Amniotic epithelial cell (primary cell): ENCODE data around the gene GLCE.

Source experiments
- DNase-seq: peaks from one replicate; pipeline ENCODE4 v3.0.0-alpha.2; 2010; ENCODE audit warnings: low read depth

The GLCE gene

DNA sequence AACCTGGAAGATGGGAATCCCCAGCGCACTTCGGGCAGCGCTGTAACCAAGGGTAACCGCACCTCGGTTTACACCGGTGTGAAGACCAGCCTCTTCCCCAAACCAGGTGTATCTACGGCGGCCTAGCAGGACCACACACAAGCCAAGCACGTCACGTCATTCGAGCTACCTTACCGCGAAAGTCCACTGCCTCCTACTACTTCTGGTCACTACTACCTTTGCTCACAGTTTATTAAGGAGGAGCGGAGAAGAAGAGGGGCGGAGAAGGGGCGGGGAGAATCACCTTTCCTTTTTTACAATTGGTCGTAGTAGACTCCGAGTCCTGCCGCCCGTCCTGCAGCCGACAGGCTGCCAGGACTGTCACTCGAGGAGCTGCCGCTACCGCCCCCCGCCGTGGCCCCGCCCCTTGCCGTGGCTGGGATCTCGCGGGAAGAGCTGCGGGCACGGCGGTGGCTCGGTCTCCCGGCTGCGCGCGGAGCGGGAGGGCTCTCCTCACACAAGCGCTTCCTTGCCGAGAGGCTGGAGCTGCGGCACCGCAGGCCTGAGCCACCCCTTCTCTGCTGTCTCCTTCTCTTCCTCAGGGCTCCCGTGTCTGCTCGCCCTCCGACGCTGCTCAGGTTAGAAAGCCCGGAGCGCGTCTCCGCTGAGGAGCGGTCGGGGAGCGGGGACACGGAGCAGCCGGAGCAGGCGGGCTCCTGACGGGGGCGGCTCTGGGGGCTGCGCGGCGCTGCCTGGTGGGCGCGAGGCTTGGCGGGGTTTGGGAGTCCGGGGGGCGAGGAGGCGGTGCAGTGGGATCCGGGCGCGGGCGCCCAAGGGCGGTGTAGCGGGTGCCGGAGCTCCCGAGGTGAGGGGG, at the start of gene GLCE:
Gene GLCE, plus strand, starts transcription at position 495 of the 853 bp plus-strand sequence. CDS start 95,172 bp downstream, outside the sequence.
- DNase-seq, result peak; percentile 92

DNA sequence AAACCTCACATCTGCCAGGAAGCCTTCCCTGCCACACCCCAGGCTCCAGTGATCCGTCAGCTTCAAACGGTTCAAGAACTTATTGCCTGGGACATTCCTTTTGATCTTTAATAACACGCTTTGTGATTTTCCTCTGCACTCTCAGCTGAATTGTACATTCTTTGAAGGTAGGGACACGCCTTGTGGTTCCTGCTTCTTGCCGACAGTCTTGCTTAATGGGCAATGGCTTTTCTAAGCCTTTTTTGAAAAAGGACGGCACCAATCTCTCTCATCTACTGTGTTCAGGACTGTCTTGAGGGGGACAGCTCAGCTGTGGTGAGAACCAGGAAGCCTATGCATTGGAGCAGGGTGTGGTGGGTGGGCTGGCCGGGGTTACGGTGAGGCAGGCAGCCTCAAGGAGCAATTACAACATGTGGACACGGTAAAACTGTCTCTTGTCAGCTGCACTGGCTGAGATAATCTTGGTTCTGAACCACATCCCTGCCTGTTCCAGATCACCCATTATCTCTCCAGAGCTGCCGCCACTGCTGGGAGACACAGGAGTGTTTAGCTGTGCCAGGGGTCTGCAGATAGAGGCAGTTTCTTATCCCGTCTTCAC, 46.0 kb upstream of the GLCE start:
- DNase-seq, result peak; percentile 24

DNA sequence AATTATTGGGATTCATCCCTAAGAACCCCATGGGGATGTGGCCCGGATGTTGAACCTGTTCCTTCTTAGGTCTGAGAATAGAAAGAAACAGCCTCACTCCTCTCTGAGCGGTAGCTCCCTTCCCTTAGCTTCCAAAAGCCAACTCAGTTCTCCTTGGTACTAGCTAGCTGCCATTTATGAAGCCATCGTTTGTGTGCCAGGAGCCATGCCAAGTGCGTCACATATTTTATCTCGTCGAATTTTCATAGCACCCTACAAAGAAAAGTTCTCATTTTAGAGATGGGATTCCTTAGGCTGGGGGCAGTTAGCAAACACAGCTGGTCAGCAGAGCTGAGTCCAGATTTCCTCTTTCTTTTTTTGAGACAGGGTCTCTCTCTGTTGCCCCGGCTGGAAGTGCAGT, 45.4 kb upstream of the GLCE start:
- no peak for DNase-seq

DNA sequence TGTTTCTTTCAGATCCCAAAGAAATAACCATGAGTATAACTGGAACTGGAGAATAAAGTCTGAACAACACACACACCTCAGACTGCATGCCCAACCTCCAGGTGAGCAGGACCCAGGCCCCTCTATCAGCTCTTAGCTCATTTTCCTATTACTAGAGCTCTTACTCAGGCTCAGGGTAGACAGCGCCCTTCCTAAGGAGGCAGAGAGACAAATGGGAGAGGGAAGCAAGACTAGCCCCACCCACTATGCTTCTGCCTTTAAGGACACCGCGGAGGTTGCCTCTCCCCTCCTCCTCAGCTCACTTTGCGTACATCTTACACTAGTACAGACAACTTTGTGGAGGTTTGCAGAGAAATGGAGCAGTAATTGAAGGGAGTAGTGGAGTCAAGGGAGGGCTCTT, 44.0 kb upstream of the GLCE start:
- no peak for DNase-seq

DNA sequence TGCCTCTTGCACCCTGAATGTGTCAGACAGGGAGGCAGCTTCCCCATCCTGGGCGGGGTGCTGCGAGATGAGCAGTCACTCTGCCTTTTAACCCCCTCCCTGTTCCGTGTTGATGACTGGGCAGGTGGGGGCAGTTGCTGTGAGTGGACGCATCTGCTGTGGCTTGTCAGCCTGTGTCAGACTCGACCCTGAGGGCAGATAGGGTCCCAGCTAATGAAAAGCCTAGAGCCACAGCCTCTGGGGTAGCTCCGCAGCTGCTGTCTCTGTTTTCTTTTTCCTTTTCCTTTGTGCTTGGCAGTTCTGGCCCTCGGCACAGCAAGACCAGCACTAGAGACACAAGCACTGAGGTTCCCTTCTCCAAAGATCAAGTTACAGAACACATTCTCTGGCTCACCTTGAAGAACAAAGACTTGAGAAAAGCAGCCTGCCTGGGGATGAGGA, 43.0 kb upstream of the GLCE start:
- DNase-seq, result no peak

DNA sequence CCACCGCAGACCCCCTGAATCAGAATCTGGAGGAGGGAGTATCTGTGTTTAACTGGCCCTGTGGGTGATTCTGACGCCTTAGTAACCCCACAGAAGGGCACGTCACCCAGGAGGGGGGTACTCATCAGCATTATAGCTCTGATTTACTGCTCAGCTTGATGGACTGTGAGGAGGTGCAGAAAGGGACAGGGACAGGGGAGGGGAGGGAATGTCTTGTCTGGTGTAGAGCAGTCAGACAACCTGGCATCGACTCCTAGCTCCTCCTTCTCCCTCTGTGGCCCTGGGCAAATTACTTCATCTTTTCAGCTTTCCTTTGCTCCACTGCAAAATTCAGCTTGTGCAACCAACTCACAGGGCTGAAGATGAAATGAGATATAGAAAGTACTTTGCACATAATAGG, 42.3 kb upstream of the GLCE start:
- DNase-seq, result no peak

DNA sequence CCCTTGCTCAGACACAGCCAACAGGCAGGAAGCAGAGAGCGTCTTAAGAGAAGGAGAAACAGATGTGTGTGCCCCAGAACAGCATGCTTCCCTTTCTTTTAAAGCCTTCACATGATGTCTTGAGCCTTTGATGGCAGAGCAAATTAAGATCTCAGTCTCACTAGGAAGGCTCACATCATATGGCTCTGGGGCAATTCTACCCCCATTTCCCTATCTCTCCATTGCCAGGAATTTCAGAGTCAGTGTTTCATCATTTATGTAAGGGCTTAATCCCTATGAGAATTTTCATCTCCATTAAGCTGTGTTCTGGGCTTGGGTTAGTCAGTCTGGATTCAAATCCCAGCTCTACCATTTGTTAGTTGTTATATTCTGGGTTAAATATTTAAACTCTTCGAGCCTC, 41.4 kb upstream of the GLCE start:
- peak; percentile 54 for DNase-seq

DNA sequence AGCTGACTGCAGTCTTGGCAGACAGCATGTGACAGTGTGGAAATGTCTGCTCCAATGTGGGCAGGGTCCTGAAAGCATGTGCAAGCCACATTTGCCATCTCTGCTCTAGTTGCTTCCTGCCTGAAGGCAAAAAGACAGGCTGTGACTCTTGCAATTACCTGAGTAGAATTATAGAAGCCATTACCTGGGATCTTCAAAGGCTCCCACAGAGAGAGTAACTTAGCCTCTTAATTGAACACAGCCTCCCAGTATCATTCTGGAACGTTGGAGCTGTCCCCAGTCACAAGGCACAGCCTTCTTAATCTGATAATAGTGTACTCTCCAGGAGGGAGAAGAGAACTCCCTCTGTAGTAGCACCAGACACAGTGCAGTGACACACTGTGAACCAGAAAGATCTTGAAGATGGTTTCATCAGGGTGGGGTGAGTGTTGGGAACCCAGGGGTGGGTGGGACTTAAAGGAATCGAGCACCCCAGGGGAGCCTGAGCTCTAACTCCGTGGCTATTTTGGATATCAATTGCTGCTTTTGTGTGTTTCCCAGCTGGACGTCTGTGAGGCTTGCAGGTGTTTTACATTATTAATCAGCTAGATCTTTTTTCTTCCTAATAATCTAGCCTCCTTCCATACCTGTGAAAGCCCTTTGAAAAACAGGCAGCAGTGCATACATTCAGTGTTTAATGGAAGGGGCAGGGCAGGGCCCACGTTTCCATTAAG, 40.6 kb upstream of the GLCE start:
- DNase-seq, result no peak

DNA sequence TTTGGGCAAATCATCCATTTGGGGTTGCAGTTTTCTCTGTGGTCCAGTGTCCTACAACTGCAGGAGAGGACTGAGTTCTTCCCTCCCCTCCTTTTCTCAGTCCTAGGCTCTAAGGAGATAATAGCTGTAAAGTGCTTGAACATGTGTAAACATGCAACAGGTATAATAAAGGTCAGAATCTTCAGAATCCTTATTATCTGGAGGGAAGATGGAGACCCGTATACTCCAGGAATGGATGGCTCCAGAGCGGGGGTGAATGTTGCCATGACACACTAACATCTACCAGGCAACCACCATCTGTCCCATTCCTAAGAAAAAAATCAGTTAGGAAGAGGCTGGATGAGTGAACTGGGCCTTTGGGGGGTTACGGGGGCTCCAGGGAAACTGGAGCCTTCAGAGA, 39.7 kb upstream of the GLCE start:
- no peak for DNase-seq

DNA sequence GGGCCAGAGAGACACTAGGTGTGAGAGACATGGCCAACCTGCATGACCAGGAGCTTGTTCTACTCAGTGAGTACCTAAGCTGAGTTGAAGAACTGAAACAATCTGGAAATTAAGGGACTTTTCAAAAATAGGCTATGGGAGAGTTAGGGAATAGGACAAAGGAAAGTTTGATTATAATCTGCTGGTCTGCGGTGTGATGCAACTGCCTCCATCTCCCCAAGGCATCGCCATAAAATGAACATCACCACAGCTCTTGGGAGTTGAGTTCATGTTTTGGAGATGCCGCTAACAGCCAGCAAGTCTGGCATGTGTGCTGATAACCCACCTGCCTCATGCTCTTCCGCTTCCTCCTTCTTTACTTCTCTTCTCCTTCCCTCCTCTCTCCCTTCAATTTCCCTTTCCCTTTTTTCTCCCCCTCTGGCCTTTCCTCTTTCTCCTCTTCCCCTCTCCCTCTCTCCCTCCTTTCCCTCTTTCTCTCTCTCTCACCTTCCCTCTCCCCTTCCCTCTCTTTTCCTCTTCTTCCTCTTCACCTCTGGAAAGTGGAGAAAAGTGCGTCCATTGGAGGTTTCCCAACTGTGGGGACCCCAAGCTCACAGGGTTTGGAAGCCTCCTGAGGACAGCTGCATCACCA, 39.1 kb upstream of the GLCE start:
- no peak for DNase-seq

DNA sequence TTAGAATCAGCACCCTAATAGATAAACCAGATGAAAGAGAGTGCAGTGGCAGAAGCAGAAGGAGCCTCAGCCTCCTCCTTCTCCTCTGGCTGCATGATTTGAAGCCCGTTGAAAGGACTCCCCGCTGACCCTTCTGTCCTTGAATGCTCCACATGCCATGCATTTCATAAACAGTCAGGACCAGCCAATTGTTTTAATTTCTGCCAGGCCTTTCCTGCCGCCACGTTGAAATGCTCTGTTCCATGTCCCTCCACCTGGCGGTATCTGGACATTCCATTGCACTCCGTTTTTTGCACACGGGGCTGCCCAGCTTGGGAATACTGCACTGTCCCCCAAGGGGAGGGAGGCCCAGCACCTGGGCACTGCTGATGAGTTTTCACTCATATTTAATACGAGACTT, 35.2 kb upstream of the GLCE start:
- no peak for DNase-seq

DNA sequence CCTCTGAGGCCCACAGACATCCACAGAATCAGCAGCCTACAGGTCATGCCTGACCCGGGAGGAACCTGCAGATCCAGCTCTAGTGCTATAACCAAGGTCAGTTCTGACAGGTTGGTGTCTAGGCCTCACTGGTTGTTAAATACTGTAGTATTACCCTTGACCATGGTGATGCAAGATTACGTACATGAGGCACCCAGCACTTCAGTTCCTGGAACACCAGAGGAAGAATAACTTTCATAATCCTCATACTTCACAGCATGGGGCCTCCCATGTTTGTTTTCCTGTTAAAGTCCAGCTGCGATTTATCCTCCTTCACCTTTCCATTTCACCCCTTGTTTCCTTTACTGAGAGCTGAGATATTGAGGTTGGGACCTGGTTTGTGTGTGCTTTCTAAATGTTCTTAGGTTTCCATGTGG, 34.4 kb upstream of the GLCE start:
- DNase-seq, result peak; percentile 95

DNA sequence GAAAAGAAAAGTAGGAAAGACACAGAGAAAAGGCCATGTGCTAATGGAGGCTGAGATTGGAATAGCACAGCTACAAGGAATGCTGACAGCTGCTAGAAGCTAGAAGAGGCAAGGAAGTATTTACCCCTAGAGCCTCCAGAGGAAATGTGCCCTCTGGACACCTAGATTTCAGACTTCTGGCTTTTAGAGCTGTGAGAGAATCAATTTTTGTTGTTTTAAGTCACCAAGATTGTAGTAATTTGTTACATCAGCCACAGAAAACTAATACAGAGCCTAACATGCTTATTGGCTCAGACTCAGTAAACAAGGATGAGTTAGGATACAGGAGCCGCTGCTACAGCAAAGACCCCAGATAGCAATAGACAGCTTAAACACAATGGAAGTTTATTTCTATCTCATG, 33.1 kb upstream of the GLCE start:
- DNase-seq, result no peak

DNA sequence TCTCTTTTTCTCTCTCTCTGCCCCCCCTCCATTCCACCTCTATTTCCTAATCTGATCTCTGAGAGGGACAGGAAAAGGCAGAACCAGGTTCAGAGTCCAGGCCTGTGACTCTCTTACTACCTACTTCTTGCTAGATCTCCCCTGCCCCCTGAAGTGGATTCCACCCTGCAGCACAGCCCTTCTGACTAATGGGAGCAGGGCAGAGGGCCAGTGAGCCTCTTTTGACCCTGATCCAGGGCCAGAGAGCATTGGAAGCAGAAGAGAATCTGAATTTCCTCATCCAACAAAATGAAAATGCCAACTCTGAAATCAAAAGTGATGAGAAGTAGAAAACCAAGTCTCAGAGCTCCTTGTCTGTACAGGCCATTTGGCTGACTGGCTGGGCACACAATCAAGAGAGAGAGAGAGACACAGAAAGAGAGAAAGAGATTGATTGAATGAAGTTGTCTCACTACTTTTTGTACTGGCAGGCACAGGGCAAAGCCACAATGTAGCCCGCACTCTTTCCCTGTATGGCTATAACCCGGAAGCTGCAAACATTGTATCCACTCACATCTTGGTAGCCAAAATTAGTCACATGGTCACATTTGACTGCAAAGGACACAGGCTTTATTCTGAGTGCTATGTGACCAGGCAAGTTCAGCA, 31.6 kb upstream of the GLCE start:
- DNase-seq, result peak; percentile 45

DNA sequence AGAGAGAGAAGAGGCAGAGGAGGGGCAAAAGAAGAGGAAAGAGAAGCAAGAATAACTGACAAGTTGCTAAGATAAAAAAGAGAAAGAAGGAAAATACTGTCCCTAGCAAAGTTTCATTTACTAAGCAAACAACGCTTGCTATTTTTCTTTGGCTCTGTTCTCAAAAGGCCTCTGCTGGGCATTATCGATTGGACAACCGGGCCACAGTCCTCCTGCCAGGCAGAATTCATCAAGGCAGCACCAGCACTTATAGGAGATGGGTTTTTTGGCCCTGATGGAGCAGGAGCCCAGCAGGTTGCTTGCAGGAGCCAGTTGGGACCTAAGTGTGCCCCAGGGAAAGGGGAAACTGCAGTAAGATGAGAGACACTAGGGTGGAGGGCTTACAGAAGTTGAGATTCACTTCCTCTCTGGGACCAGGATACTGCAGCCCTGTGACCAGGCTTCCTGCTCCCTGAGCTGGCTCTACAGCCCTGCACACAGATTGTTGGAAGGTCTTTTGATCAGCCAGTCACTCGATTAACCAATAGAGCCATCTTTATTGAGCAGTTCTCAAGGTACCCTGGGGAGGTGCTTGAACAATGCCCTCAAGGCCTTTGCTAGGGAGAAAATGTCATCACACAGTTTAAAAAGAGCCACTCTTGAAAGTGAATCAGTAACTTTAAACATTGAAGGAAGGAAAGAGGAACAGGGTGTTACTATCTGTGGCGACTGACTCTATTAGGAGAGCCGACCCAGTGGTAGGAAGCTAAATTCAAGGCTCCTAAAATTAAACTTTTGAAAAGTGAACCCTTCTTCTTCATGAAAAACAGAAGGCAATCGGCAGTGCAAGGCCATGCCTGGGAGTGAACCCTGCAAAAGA, 28.8 kb upstream of the GLCE start:
- DNase-seq, result no peak

DNA sequence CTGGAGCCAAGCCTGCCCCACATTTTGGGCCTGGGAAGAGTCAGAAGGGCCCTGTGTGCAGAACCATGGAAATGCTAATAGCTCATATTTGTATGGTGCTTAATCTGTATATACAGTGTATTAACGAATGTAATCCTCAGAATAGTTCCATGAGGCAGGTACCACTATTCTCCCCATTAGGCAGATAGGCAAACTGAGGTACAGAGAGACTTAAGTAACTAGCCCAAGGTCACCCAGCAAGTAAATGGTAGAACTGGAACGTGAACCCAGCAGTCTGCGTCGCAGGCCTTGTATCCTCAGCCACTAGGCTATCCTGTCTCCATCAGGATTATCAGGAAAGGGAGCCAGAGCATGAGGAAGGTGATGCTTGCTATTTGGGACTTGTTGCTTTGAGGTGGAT, 28.0 kb upstream of the GLCE start:
- DNase-seq, result no peak

DNA sequence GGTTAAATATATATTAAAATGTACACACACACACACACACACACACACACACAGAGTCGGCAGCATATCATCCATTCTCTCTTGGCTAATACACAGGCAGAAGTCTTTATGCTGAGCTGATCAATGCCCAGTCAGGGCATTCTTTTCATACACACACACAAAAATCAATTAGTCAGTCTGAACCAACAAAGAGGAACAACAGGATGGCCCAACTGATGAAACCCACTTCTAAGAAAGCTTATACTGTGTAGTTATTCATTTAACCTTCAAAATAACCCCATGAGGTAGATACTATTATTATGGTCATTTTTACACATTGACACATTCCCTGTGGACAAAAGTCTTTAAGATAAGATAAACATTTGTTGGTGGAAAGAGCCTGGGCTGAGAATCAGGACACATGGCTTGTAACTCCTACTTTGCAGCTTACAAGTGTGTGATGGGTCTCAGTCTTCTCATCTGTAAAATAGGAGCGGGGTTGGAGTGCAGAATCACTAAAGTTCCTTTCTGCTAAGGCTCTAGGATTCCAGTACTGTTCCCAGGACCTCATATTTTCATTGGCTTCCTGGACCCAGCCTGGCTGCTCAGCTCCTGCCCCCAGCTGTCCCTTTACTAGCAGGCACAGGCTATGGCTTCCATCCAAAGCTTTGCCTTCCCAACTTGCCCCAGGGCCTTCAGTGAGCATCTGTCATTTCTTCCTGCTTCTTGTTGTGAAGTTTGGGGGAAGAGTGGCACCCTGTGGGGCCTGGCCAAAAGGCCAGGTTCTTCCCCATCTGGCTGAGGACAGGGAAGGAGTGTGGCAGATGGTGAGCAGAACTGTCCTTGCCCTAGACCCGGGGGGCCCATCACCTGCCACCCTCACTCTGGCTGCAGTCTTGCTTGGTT, 27.2 kb upstream of the GLCE start:
- no peak for DNase-seq

DNA sequence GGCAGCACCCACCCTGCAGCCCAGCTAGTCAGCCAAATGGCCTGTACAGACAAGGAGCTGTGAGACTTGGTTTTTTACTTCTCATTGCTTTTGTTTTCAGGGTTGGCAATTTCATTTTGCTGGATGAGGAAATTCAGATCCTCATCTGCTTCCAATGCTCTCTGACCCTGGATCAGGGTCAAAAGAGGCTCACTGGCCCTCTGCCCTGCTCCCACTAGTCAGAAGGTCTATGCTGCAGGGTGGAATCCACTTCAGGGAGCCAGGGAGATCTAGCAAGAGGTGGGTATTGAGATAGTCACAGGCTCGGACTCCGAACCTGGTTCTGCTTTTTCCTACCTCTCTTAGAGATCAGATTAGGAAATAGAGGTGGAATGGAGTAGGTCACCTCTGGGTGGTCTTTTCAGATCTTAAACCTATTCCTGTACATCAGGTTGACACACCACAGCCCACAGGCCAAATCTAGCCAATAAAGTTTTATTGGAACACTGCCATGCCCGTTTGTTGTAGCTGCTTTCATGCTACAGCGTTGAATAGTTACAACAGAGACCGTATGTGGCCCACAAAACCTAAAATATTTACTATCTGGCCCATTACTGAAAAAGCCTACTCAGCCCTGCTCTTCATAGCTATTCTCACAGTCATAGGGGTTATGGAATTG, 26.4 kb upstream of the GLCE start:
- no peak for DNase-seq

DNA sequence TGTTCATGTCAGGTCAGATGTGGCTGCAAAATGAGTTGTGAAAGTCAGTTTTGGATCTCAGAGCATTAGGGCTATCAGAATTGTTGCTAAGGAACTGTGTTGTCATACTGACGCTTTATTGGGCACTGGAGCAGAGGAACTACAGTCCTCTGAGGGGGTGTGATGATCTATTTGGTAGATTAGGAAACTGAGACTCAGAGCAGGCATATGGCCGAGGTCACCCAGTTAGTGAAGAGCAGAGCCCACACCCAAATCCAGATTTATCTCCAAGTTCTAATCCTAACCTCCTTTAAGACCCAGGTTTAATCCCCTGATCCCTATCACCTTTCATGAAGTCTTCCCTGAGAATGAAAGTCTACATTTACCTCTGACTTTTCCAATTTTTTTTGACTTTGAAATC, 25.6 kb upstream of the GLCE start:
- no peak for DNase-seq

DNA sequence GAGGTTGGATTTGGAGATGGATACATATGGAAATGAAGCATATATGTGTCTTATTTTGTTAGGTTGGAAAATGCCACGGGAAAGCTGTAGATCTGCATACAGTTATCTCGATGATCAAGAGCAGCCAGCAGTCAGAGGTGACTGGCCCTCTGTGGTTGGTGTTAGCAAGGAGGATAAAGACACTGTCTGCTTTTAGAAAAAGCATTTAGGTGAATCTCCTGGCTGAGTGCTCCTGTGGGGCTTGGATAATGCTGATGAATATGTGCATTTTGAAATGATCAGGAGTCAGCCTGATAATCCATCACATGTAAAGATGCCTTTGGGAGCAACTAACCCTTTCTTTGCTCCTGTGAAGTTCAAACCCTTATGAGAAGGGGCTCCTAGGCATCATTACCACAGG, 24.9 kb upstream of the GLCE start:
- DNase-seq, result no peak
